ENCODE results near the gene RNLS. TPM values are rescaled to one million over a fixed set of nuclear protein-coding genes. Genes with fewer than 3 reads are reported as not detected.

Gene RNLS
- polyA plus RNA-seq, 3 donors, result 16.5 to 17.6 (median 17.5) TPM

GRCh38 chr10:88273567-88273966 is 309.6 kb downstream of the RNLS start:
- no peak for DNase-seq (ENCODE audit: low read depth in 3 of 3, low spot score in 2 of 3)

- no peak for DNase-seq (ENCODE audit: low read depth in 3 of 3, low spot score in 2 of 3)
Observed at GRCh38 chr10:88271761-88272543, 311.2 kb downstream of the RNLS start.

- DNase-seq (ENCODE audit: low read depth in 3 of 3, low spot score in 2 of 3), result no peak
Observed at GRCh38 chr10:88270871-88271713, 312.0 kb downstream of the RNLS start.

- no peak for DNase-seq (ENCODE audit: low read depth in 3 of 3, low spot score in 2 of 3)
Observed at GRCh38 chr10:88270061-88270808, 312.9 kb downstream of the RNLS start.

- no peak for DNase-seq (ENCODE audit: low read depth in 3 of 3, low spot score in 2 of 3)
Observed at GRCh38 chr10:88262591-88263234, 320.4 kb downstream of the RNLS start.

GRCh38 chr10:88261152-88261551 is 322.0 kb downstream of the RNLS start:
- no peak for DNase-seq (ENCODE audit: low read depth in 3 of 3, low spot score in 2 of 3)

GRCh38 chr10:88260329-88261051 is 322.6 kb downstream of the RNLS start:
- DNase-seq (ENCODE audit: low read depth in 3 of 3, low spot score in 2 of 3), result no peak

- DNase-seq (ENCODE audit: low read depth in 3 of 3, low spot score in 2 of 3), result no peak
Observed at GRCh38 chr10:88259381-88259780, 323.7 kb downstream of the RNLS start.

GRCh38 chr10:88256886-88257285 is 326.2 kb downstream of the RNLS start:
- DNase-seq (ENCODE audit: low read depth in 3 of 3, low spot score in 2 of 3), result no peak

- no peak for DNase-seq (ENCODE audit: low read depth in 3 of 3, low spot score in 2 of 3)
Observed at GRCh38 chr10:88256013-88256680, 327.0 kb downstream of the RNLS start.

- DNase-seq (ENCODE audit: low read depth in 3 of 3, low spot score in 2 of 3), result no peak
Observed at GRCh38 chr10:88254091-88254490, 329.0 kb downstream of the RNLS start.

GRCh38 chr10:88253622-88254021 is 329.5 kb downstream of the RNLS start:
- no peak for DNase-seq (ENCODE audit: low read depth in 3 of 3, low spot score in 2 of 3)

- DNase-seq (ENCODE audit: low read depth in 3 of 3, low spot score in 2 of 3), result no peak
Observed at GRCh38 chr10:88253128-88253527, 330.0 kb downstream of the RNLS start.

GRCh38 chr10:88249450-88249849 is 333.7 kb downstream of the RNLS start:
- no peak for DNase-seq (ENCODE audit: low read depth in 3 of 3, low spot score in 2 of 3)

GRCh38 chr10:88246675-88247074 is 336.4 kb downstream of the RNLS start:
- no peak for DNase-seq (ENCODE audit: low read depth in 3 of 3, low spot score in 2 of 3)

- no peak for DNase-seq (ENCODE audit: low read depth in 3 of 3, low spot score in 2 of 3)
Observed at GRCh38 chr10:88245974-88246511, 337.1 kb downstream of the RNLS start.

- no peak for DNase-seq (ENCODE audit: low read depth in 3 of 3, low spot score in 2 of 3)
Observed at GRCh38 chr10:88244781-88245625, 338.1 kb downstream of the RNLS start.
